C1 segment of cervical spinal cord (tissue), 14 donors: Measurements from ENCODE around the gene GABRB1.
A peak's percentile ranks its signal among the peaks of the same experiment; 100 is the strongest.

Experiments
- DNase-seq, 14 donors: peaks; one replicate each; lab custom pipeline; 2025; lab: John Stamatoyannopoulos, UW

GABRB1 gene

GRCh38 chr4:47045261-47045660 lies 13.9 kb downstream of the GABRB1 start:
- no peak for DNase-seq

- DNase-seq = no peak
Measured at GRCh38 chr4:47049347-47049746, 18.0 kb downstream of the GABRB1 start.

GRCh38 chr4:47050761-47051725 lies 19.7 kb downstream of the GABRB1 start:
- DNase-seq = peak in 2 of 14 donors; percentile 0 to 4

- no peak for DNase-seq
Measured at GRCh38 chr4:47053485-47053884, 22.1 kb downstream of the GABRB1 start.

GRCh38 chr4:47054130-47054529 lies 22.8 kb downstream of the GABRB1 start:
- no peak for DNase-seq

- no peak for DNase-seq
Measured at GRCh38 chr4:47057991-47058390, 26.6 kb downstream of the GABRB1 start.

- DNase-seq = no peak
Measured at GRCh38 chr4:47060561-47060960, 29.2 kb downstream of the GABRB1 start.

- DNase-seq = no peak
Measured at GRCh38 chr4:47061435-47061834, 30.1 kb downstream of the GABRB1 start.

GRCh38 chr4:47065051-47065481 lies 33.7 kb downstream of the GABRB1 start:
- peak in 4 of 14 donors; percentile 13 to 41 (median 24) for DNase-seq

GRCh38 chr4:47068986-47069385 lies 37.6 kb downstream of the GABRB1 start:
- no peak for DNase-seq

- no peak for DNase-seq
Measured at GRCh38 chr4:47071901-47072341, 40.6 kb downstream of the GABRB1 start.

GRCh38 chr4:47073647-47074046 lies 42.3 kb downstream of the GABRB1 start:
- no peak for DNase-seq

- no peak for DNase-seq
Measured at GRCh38 chr4:47074816-47075215, 43.4 kb downstream of the GABRB1 start.

- DNase-seq = no peak
Measured at GRCh38 chr4:47075262-47075661, 43.9 kb downstream of the GABRB1 start.

GRCh38 chr4:47075919-47076318 lies 44.6 kb downstream of the GABRB1 start:
- DNase-seq = no peak

GRCh38 chr4:47084111-47084510 lies 52.7 kb downstream of the GABRB1 start:
- no peak for DNase-seq

GRCh38 chr4:47084795-47085194 lies 53.4 kb downstream of the GABRB1 start:
- no peak for DNase-seq

- no peak for DNase-seq
Measured at GRCh38 chr4:47088298-47088697, 56.9 kb downstream of the GABRB1 start.

GRCh38 chr4:47095884-47096283 lies 64.5 kb downstream of the GABRB1 start:
- no peak for DNase-seq

GRCh38 chr4:47101453-47101852 lies 70.1 kb downstream of the GABRB1 start:
- no peak for DNase-seq

GRCh38 chr4:47104986-47105385 lies 73.6 kb downstream of the GABRB1 start:
- no peak for DNase-seq

- no peak for DNase-seq
Measured at GRCh38 chr4:47106561-47106960, 75.2 kb downstream of the GABRB1 start.

GRCh38 chr4:47109379-47109778 lies 78.0 kb downstream of the GABRB1 start:
- no peak for DNase-seq
